NCI-H82 treated with DMSO at 0.1 percent for 48 hours (cell line): ENCODE data around the gene NPIPB2.
A peak's percentile ranks its signal among the peaks of the same experiment; 100 is the strongest.
"Not testable (repeated sequence)": the region's sequence is repeated elsewhere in the genome, so short reads cannot be mapped to it uniquely, and the experiment has no call there.

Experiments used
- DNase-seq: peaks from one replicate; lab custom pipeline; 2025; ENCODE audit not compliant: unreplicated experiment; lab: John Stamatoyannopoulos, UW

The NPIPB2 gene

DNA sequence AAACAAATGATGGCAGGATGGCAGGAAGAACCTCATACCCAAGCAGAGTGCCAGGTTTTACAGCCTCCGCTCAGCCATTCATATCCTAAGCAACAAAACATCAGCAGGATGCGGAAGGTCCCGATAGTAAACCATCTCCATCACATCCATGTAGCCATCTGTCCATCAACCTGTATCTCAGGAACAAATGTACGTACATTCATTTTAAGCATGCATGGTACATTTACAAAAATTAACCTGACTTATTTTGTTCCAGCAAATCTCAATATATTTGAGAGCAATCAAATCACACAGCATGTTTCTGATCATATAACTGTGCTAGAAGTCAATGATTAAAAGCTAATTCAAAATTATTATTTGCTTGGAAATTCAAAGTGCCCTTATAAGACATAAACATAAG lies at the start of gene NPIPB2:
Gene NPIPB2 (minus strand): TSS at position 101 of the 400 bp plus-strand sequence. CDS start 0 bp downstream, at position 101.
- not testable (repeated sequence) for DNase-seq

DNA sequence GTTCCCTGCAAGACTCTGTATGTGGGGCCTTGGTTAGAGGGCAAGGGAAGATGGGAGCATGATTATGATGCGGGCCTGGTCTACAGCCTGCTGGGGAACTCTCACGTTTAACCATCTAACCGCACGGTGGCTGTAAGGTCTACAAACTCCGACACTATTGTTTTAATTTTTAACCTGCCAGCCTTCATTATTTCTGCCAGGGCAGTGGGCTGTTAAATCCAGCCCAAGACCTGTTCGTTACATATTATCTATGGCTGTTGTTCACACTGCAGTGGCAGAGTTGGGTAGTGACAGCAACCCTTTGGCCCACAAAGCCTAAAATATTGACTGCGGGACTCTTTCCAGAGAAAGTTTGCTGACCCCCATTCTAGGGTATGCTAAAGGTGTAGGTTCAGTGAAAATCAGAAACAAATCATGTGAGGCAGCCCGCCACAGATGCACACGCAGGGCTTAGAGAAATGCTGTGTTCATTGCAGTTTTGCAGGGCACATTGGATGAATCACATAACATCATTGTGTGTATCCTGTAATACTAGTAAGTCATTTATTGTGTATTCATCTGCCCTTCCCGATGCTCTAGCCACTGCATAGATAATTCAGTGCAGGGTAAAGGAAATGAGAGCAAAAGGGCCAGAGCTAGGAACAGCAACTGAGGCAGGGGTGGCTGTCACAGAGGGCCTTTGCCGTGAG lies 49.0 kb upstream of the NPIPB2 start:
- DNase-seq = no peak

- no peak for DNase-seq
Observed at GRCh38 chr16:11988258-11988978, 46.6 kb upstream of the NPIPB2 start.

DNA sequence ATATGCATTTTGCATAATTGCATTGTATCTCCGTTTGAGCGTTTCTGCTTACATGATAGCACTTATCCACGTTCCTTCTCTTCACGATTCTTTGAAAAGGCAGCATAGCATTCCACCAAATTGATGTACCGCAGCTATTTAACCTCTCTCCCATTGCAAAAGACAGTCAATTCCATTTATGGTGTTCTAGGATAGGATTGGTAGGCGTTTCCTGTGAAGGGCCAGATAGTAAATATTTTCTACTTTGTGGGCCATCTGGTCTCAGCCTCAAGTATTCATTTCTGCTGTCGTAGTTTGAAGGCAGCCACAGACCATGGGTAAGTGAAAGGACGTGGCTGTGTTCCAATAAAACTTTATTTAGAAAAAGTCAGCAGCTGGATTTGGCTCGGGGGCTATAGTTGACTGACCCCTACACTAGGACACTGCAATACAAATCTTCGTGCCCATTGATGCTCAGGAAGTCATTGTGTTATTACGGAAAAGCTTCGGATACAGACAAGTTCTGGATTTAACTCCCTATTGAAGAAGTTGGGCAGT lies 44.7 kb upstream of the NPIPB2 start:
- DNase-seq = no peak

DNA sequence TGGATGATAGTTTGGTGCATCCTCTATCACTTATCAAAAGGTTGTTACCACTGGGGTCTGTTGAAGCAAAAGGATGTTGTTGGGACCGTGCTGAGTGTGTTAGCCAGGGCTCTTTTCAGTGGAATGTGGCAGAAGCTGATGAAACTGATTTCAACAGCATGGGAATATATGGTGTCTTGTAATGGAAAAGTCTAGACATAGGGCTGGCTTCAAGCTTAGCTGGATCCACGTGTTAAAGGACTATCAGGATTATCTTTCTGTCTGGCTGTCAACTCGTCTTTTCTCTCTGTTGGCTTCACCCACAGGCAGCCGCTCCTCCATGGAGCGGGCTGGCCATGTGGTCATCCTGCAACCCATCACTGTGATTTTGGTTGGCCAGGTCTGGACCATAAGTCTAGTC lies 43.4 kb upstream of the NPIPB2 start:
- no peak for DNase-seq

GRCh38 chr16:11980136-11980844 lies 38.4 kb upstream of the NPIPB2 start:
- DNase-seq = no peak

- DNase-seq = no peak
Observed at GRCh38 chr16:11979013-11979672, 37.3 kb upstream of the NPIPB2 start.

GRCh38 chr16:11978080-11978479 lies 36.2 kb upstream of the NPIPB2 start:
- DNase-seq = no peak

GRCh38 chr16:11977376-11978041 lies 35.7 kb upstream of the NPIPB2 start:
- peak; percentile 29 for DNase-seq

- no peak for DNase-seq
Observed at GRCh38 chr16:11976850-11977375, 35.1 kb upstream of the NPIPB2 start.

DNA sequence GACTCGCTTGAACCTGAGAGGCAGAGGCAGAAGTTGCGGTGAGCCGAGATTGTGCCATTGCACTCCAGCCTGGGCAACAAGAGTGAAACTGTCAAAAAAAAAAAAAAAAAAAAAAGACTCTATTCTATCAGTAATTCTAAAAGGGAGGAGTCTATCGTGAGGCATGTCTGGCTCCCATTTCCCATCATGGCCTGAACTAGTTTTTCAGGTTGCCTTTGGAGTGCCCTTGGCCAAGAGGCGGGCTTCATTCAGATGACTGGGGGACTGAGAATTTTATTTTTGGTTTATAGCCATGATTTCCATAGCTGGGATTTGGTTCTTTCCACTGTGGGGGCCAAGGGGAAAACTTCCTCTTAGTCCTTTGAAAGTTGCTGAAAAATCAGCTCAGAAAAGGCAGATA lies 31.2 kb upstream of the NPIPB2 start:
- no peak for DNase-seq

- DNase-seq = no peak
Observed at GRCh38 chr16:11972128-11972527, 30.3 kb upstream of the NPIPB2 start.

DNA sequence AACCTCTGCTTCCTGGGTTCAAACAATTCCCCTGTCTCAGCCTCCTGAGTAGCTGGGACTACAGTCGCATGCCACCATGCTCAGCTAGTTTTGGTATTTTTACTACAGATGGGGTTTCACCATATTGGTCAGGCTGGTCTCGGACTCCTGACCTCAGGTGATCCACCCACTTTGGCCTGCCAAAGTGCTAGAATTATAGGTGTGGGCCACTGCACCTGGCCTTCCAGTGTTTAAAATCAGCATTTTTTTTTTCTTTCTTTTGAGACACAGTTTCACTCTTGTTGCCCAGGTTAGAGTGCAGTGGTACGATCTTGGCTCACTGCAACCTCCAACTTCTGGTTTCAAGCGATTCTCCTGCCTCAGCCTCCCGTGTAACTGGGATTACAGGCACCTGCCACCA lies 28.4 kb upstream of the NPIPB2 start:
- not testable (repeated sequence) for DNase-seq

DNA sequence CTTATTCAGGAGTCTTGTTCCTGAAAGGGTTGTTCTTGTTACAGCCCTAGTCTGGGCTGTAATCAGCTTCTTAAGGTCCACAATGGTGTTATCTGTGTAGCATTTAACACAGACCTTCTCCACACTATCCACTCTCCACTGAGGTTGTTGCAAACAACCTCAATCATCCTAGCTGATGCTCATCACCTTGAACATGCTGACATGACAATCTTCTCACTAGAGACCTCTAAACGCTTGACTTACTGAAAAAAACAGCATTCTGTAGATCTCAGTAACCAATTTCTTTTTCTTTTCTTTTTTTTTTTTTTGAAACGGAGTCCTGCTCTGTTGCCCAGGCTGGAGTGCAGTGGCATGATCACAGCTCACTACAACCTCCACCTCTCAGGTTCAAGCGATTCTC lies 26.7 kb upstream of the NPIPB2 start:
- no peak for DNase-seq

- no peak for DNase-seq
Observed at GRCh38 chr16:11967195-11967911, 25.5 kb upstream of the NPIPB2 start.

GRCh38 chr16:11966173-11966572 lies 24.3 kb upstream of the NPIPB2 start:
- DNase-seq = no peak

DNA sequence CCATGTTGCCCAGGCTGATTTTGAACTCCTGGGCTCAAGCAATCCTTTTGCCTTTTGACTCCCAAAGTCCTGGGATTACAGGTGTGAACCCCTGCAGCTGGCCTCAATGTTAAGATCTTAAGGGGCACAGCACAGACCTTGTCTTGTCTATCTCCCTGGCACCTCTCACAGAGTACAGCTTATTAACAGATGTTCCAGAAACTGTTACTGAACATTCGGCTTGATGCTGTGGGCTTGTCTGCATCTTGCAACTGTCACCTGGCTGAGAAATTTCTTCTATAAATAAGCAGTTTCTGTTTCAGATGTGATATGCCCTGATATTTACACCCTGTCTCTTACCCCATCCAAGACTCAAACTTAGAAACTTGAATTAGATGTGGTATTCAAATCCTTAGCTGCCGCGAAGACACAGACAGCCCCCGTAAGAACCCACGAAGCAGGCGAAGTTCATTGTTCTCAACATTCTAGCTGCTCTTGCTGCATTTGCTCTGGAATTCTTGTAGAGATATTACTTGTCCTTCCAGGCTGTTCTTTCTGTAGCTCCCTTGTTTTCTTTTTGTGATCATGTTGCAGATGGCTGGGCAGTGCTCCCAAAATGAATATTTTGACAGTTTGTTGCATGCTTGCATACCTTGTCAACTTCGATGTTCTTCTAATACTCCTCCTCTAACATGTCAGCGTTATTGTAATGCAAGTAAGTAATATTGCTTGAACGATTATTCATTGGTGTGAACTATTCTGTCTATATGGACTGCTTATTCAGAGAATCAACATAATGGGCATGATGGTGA lies 23.1 kb upstream of the NPIPB2 start, which contains the start of gene TNFRSF17:
Gene TNFRSF17 (plus strand): TSS at position 450 of the 791 bp plus-strand sequence. CDS start 115 bp downstream, at position 565.
- no peak for DNase-seq

DNA sequence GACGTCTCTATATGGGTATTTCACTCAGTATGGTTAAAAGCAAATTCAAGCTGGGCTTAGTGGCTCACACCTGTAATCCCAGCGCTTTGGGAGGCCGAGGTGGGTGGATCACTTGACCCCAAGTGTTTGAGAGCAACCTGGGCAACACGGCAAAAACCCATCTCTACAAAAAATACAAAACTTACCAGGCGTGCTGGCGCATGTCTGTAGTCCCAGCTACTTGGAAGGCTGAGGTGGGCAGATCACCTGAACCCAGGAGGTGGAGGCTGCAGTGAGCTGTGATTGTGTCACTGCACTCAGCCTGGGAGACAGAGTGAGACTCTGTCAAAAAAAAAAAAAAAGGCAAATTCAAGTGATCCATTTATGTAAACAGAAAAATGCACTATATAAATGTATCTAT lies 21.9 kb upstream of the NPIPB2 start:
- no peak for DNase-seq

GRCh38 chr16:11962978-11963377 lies 21.1 kb upstream of the NPIPB2 start:
- not testable (repeated sequence) for DNase-seq
